ENCODE data around the gene DGLUCY. TPM values are rescaled to one million over a fixed set of nuclear protein-coding genes. Genes with fewer than 3 reads are reported as not detected.

The DGLUCY gene
- total and polyA plus RNA-seq, 4 donors: 17.9 to 58.1 (median 24.9) TPM

GRCh38 chr14:91221270-91221669 lies 107.4 kb downstream of the DGLUCY start (continued):
- TF ChIP-seq REST (IDR thresholded peaks at IDR 0.05) (no peak), GABPA (IDR thresholded peaks at IDR 0.05 in 1 of 2, conservative IDR thresholded peaks at IDR 0.05 in 1 of 2) (no peak), EGR1 (IDR thresholded peaks at IDR 0.05; ENCODE audit: low read depth in 2 of 2) (no peak), TAF1 (conservative IDR thresholded peaks at IDR 0.05) (no peak), FOXA1 (IDR thresholded peaks at IDR 0.05) (no peak), SP1 (IDR thresholded peaks at IDR 0.05) (no peak), NR2F2 (IDR thresholded peaks at IDR 0.05) (no peak), YY1 (IDR thresholded peaks at IDR 0.05) (no peak), HNF4A (conservative IDR thresholded peaks at IDR 0.05) (no peak), ATF3 (IDR thresholded peaks at IDR 0.05) (no peak), RXRA (IDR thresholded peaks at IDR 0.05) (no peak), RAD21 (IDR thresholded peaks at IDR 0.05) (no peak), FOXA2 (IDR thresholded peaks at IDR 0.05) (no peak), HNF4G (IDR thresholded peaks at IDR 0.05) (no peak)

GRCh38 chr14:91223028-91223783 lies 109.3 kb downstream of the DGLUCY start:
- Histone ChIP-seq H3K27ac (ENCODE audit: low read depth in 1 of 2, low read length in 2 of 2) (no peak overlapping the region), H3K27me3 (ENCODE audit: control insufficient read depth in 4 of 4, insufficient read depth in 4 of 4, low read length in 3 of 4) (no peaks in the 10 kb centered on the region), H3K36me3 (ENCODE audit: control insufficient read depth in 4 of 4, insufficient read depth in 3 of 4, low read depth in 1 of 4, low read length in 3 of 4) (peaks cover 1 to 51% (median 24%) of the 10 kb centered on the region in 4 donors), H3K9me3 (ENCODE audit: control insufficient read depth in 4 of 4, low read length in 3 of 4) (no peaks in the 10 kb centered on the region), H3K4me3 (ENCODE audit: low read depth in 1 of 3, low read length in 3 of 3) (no peak overlapping the region), H3K9ac (ENCODE audit: low read depth in 1 of 2, low read length in 2 of 2) (no peak overlapping the region), H3K4me1 (ENCODE audit: control insufficient read depth in 4 of 4, insufficient read depth in 4 of 4, low read length in 3 of 4) (no peaks in the 10 kb centered on the region)
- TF ChIP-seq YY1 (IDR thresholded peaks at IDR 0.05) (no peak), SP1 (IDR thresholded peaks at IDR 0.05) (no peak), FOXA2 (IDR thresholded peaks at IDR 0.05) (no peak), RXRA (IDR thresholded peaks at IDR 0.05) (no peak), TAF1 (conservative IDR thresholded peaks at IDR 0.05) (no peak), HNF4A (conservative IDR thresholded peaks at IDR 0.05) (no peak), EGR1 (IDR thresholded peaks at IDR 0.05; ENCODE audit: low read depth in 2 of 2) (no peak), CTCF (IDR thresholded peaks at IDR 0.05; ENCODE audit: low read depth, low read length, missing input control) (no peak), HNF4G (IDR thresholded peaks at IDR 0.05) (no peak), REST (IDR thresholded peaks at IDR 0.05) (no peak), GABPA (IDR thresholded peaks at IDR 0.05 in 1 of 2, conservative IDR thresholded peaks at IDR 0.05 in 1 of 2) (no peak), NR2F2 (IDR thresholded peaks at IDR 0.05) (no peak), ZBTB33 (IDR thresholded peaks at IDR 0.05) (no peak)
- DNase-seq (ENCODE audit: low spot score): no peak
- 94% methylated on average over 1 of the region's 1 CpG for WGBS

Data from liver (tissue), 9 donors.